Vagina (tissue), 2 donors: Measurements from ENCODE around the gene RASSF7.

ENCODE experiments used
- POLR2A ChIP-seq, 2 donors: fragments of 450-650 bp; IDR thresholded peaks; one replicate each; pipeline ENCODE4 v1.6.1; 2017; ENCODE audit warnings: antibody characterized with exemption in 2 of 2, mild to moderate bottlenecking in 2 of 2, moderate library complexity in 2 of 2
- POLR2AphosphoS5 ChIP-seq, 2 donors: sonication (generic); formaldehyde crosslinking; IDR thresholded peaks; one replicate each; pipeline ENCODE4 v1.9.0; 2017; ENCODE audit warnings: antibody characterized with exemption in 2 of 2, mild to moderate bottlenecking in 2 of 2, low read depth in 1 of 2; ENCODE audit not compliant: insufficient read depth in 1 of 2
- TF ChIP-seq, protein P1 (sequence below), 3 experiments: fragments of 450-650 bp in 2 of 3; fragments of 200-600 bp in 1 of 3; sonication (generic) in 1 of 3; IDR thresholded peaks; one replicate each; pipeline ENCODE4 v1.5.1; 2017 to 2019; ENCODE audit warnings: antibody characterized with exemption in 3 of 3, mild to moderate bottlenecking in 2 of 3, moderate library complexity in 2 of 3

DNA sequence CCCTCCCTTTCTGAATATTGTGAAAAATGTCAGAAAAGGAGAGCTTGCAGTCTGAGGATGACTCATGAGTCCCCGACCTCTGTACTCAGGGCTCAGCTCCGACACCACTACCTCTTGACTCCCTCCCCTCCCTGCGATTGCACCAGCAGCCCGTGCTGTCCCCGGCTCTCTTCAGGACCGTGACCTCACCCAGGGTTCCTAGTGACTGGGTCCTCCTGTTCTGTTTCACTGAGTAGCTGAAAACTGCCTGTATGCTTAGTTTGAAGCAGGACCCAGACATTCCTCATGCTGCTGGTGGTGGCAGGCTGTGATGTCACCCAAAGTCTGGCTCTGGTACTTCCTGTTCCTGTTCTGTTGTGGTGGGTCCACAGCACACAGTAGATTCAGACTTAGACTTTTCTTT, 27.2 kb downstream of the RASSF7 start:
- TF ChIP-seq, protein P1, sequence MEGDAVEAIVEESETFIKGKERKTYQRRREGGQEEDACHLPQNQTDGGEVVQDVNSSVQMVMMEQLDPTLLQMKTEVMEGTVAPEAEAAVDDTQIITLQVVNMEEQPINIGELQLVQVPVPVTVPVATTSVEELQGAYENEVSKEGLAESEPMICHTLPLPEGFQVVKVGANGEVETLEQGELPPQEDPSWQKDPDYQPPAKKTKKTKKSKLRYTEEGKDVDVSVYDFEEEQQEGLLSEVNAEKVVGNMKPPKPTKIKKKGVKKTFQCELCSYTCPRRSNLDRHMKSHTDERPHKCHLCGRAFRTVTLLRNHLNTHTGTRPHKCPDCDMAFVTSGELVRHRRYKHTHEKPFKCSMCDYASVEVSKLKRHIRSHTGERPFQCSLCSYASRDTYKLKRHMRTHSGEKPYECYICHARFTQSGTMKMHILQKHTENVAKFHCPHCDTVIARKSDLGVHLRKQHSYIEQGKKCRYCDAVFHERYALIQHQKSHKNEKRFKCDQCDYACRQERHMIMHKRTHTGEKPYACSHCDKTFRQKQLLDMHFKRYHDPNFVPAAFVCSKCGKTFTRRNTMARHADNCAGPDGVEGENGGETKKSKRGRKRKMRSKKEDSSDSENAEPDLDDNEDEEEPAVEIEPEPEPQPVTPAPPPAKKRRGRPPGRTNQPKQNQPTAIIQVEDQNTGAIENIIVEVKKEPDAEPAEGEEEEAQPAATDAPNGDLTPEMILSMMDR (IDR thresholded peaks at IDR 0.05) = no peak
- TF ChIP-seq POLR2A (IDR thresholded peaks at IDR 0.05) (no peak), POLR2AphosphoS5 (IDR thresholded peaks at IDR 0.05; ENCODE audit: insufficient read depth in 1 of 2, low read depth in 1 of 2) (no peak)
